SK-N-SH treated with all-trans-retinoic acid at 6 μM for 48 hours (cell line): ENCODE measurements around the gene CYREN.

ENCODE experiments used
- ARNTL ChIP-seq: fragments of 450-650 bp; formaldehyde crosslinking; IDR thresholded peaks from 2 replicates; pipeline ENCODE4 v1.5.0; 2020; ENCODE audit warnings: low read depth, mild to moderate bottlenecking, moderate library complexity, borderline replicate concordance
- TCF4 ChIP-seq: fragments of 250-450 bp; sonication (Bioruptor Pico); IDR thresholded peaks from 2 replicates; pipeline ENCODE4 v1.8.0; 2021; ENCODE audit warnings: mild to moderate bottlenecking, moderate library complexity, borderline replicate concordance

GRCh38 chr7:135204876-135205275, 34.4 kb upstream of the CYREN start:
- TF ChIP-seq TCF4 (CRISPR knock-in tag) (no peak), ARNTL (no peak)
